Measurements from ENCODE around the gene GNG12. TPM values are rescaled to one million over a fixed set of nuclear protein-coding genes. Genes with fewer than 3 reads are reported as not detected.

The GNG12 gene
- total and polyA plus RNA-seq, 2 donors (not counting 1 experiment from before 2014, with no cell fraction given): not detected

- H2AFZ ChIP-seq (ENCODE audit: insufficient read depth, low read depth, low read length, poor library complexity, severe bottlenecking): no peak overlapping the region
- H3K4me3 Mint-ChIP-seq: no peak overlapping the region
- H3K4me2 ChIP-seq (replicated peaks; ENCODE audit: low read depth, low read length, poor library complexity, severe bottlenecking): no peak overlapping the region
- no peaks in the 10 kb centered on the region for H3K4me1 ChIP-seq (ENCODE audit: control insufficient read depth in 2 of 2, insufficient read depth in 2 of 2, low read length in 2 of 2)
- H4K20me1 ChIP-seq (ENCODE audit: control insufficient read depth, insufficient read depth, low read length, poor library complexity, severe bottlenecking): no peaks in the 10 kb centered on the region
- no peaks in the 10 kb centered on the region for H3K79me2 ChIP-seq (ENCODE audit: control insufficient read depth, insufficient read depth, low read length)
- H3K27me3 ChIP-seq (replicated peaks in 1 of 4; ENCODE audit: control extremely low read depth in 1 of 4, control insufficient read depth in 3 of 4, insufficient read depth in 4 of 4, low read length in 3 of 4): no peaks in the 10 kb centered on the region
- peaks cover 17% of the 10 kb centered on the region for H3K27me3 Mint-ChIP-seq
- H3K4me3 ChIP-seq (ENCODE audit: control extremely low read depth in 1 of 5, extremely low read depth in 1 of 5, insufficient read depth in 1 of 5, low read depth in 2 of 5, low read length in 4 of 5): no peak overlapping the region
- H3K9me3 ChIP-seq (ENCODE audit: control extremely low read depth in 1 of 3, control insufficient read depth in 2 of 3, insufficient read depth in 1 of 3, low read length in 2 of 3): peaks cover 0 to 4% (median 0%) of the 10 kb centered on the region in 3 donors
- DNase-seq (no peak), ATAC-seq (ENCODE audit: low read depth) (no peak)
- no peak overlapping the region for H3K27ac ChIP-seq (ENCODE audit: low read length in 2 of 2)
- no peaks in the 10 kb centered on the region for H3K9me3 Mint-ChIP-seq (ENCODE audit: insufficient read depth)
- CTCF ChIA-PET: no interaction called here
- H3K27ac Mint-ChIP-seq: no peak overlapping the region
- H3K36me3 ChIP-seq (replicated peaks in 1 of 2; ENCODE audit: control extremely low read depth in 1 of 2, control insufficient read depth in 1 of 2, extremely low read depth in 1 of 2, insufficient read depth in 2 of 2, low read length in 1 of 2): no peaks in the 10 kb centered on the region
- no peaks in the 10 kb centered on the region for H3K4me1 Mint-ChIP-seq
- WGBS (ENCODE audit: insufficient coverage): 90% methylated on average over 12 of the region's 17 CpGs
- intact Hi-C loops (cut with micrococcal nuclease): no loop called here
- POLR2A ChIA-PET: no interaction called here
- no peak for TF ChIP-seq EZH2 (IDR thresholded peaks at IDR 0.05; ENCODE audit: borderline replicate concordance, insufficient read depth, low read depth, low read length, poor library complexity, severe bottlenecking)
- TF ChIP-seq, protein P1, sequence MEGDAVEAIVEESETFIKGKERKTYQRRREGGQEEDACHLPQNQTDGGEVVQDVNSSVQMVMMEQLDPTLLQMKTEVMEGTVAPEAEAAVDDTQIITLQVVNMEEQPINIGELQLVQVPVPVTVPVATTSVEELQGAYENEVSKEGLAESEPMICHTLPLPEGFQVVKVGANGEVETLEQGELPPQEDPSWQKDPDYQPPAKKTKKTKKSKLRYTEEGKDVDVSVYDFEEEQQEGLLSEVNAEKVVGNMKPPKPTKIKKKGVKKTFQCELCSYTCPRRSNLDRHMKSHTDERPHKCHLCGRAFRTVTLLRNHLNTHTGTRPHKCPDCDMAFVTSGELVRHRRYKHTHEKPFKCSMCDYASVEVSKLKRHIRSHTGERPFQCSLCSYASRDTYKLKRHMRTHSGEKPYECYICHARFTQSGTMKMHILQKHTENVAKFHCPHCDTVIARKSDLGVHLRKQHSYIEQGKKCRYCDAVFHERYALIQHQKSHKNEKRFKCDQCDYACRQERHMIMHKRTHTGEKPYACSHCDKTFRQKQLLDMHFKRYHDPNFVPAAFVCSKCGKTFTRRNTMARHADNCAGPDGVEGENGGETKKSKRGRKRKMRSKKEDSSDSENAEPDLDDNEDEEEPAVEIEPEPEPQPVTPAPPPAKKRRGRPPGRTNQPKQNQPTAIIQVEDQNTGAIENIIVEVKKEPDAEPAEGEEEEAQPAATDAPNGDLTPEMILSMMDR (IDR thresholded peaks at IDR 0.05): no peak
- H3K9ac ChIP-seq (ENCODE audit: low read length): no peak overlapping the region
Measured at GRCh38 chr1:67815303-67816094, 17.8 kb downstream of the GNG12 start.

- Histone ChIP-seq H3K4me1 (ENCODE audit: control insufficient read depth in 2 of 2, insufficient read depth in 2 of 2, low read length in 2 of 2) (no peaks in the 10 kb centered on the region), H3K9me3 (ENCODE audit: control extremely low read depth in 1 of 3, control insufficient read depth in 2 of 3, insufficient read depth in 1 of 3, low read length in 2 of 3) (peaks cover 0 to 4% (median 0%) of the 10 kb centered on the region in 3 donors), H3K4me3 (ENCODE audit: control extremely low read depth in 1 of 5, extremely low read depth in 1 of 5, insufficient read depth in 1 of 5, low read depth in 2 of 5, low read length in 4 of 5) (no peak overlapping the region), H2AFZ (ENCODE audit: insufficient read depth, low read depth, low read length, poor library complexity, severe bottlenecking) (no peak overlapping the region), H3K27ac (ENCODE audit: low read length in 2 of 2) (no peak overlapping the region), H3K79me2 (ENCODE audit: control insufficient read depth, insufficient read depth, low read length) (no peaks in the 10 kb centered on the region), H3K27me3 (replicated peaks in 1 of 4; ENCODE audit: control extremely low read depth in 1 of 4, control insufficient read depth in 3 of 4, insufficient read depth in 4 of 4, low read length in 3 of 4) (no peaks in the 10 kb centered on the region), H4K20me1 (ENCODE audit: control insufficient read depth, insufficient read depth, low read length, poor library complexity, severe bottlenecking) (no peaks in the 10 kb centered on the region), H3K36me3 (replicated peaks in 1 of 2; ENCODE audit: control extremely low read depth in 1 of 2, control insufficient read depth in 1 of 2, extremely low read depth in 1 of 2, insufficient read depth in 2 of 2, low read length in 1 of 2) (no peaks in the 10 kb centered on the region), H3K9ac (ENCODE audit: low read length) (no peak overlapping the region), H3K4me2 (replicated peaks; ENCODE audit: low read depth, low read length, poor library complexity, severe bottlenecking) (no peak overlapping the region)
- no CpG with 5 or more reads among the region's 3 CpGs for WGBS (ENCODE audit: insufficient coverage)
- TF ChIP-seq, protein P1 (IDR thresholded peaks at IDR 0.05): no peak
- TF ChIP-seq EZH2 (IDR thresholded peaks at IDR 0.05; ENCODE audit: borderline replicate concordance, insufficient read depth, low read depth, low read length, poor library complexity, severe bottlenecking): no peak
- H3K4me1 Mint-ChIP-seq: no peaks in the 10 kb centered on the region
- ChIA-PET CTCF (interaction anchor here (1.1 kb wide), 1 partner anchor 45 kb away, joined by 3 read pairs; no protein-coding TSS in a partner anchor), POLR2A (no interaction called here)
- intact Hi-C loops (cut with micrococcal nuclease): no loop called here
- DNase-seq (no peak), ATAC-seq (ENCODE audit: low read depth) (no peak)
- no peak overlapping the region for H3K27ac Mint-ChIP-seq
- H3K4me3 Mint-ChIP-seq: no peak overlapping the region
- H3K9me3 Mint-ChIP-seq (ENCODE audit: insufficient read depth): no peaks in the 10 kb centered on the region
- H3K27me3 Mint-ChIP-seq: peaks cover 12% of the 10 kb centered on the region
Measured at GRCh38 chr1:67814121-67814772, 19.0 kb downstream of the GNG12 start.
